ELR (cell line): ENCODE measurements around the gene ARHGAP26.

Experiments
- DNase-seq: peaks from one replicate; pipeline ENCODE4 v3.0.0-alpha.2; 2015; ENCODE audit warnings: low read depth

The ARHGAP26 gene

GRCh38 chr5:142847898-142848790 is 78.0 kb downstream of the ARHGAP26 start:
- no peak for DNase-seq

- DNase-seq: no peak
These were observed 79.3 kb downstream of the ARHGAP26 start for GRCh38 chr5:142849466-142849865.

DNA sequence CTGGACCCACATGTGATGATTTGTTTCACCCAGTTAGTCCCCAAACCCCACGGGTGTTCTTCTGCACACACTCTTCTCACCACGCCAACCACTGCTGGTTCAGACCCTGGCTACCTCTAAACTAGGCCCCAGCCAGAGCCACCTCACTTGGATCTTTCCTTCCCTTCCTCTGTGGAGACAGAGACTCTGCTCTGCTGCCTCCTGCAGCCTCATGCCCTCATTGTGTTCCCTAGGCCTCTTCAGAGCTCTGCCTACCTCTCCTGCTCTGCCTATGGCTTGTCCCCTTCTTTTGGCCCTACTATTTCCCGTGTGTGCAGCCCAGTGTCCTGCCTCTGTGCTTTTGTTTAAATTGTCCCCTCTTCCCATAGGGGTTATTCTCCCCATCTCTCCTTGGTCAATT is 79.7 kb downstream of the ARHGAP26 start:
- DNase-seq: no peak

GRCh38 chr5:142851731-142852130 is 81.6 kb downstream of the ARHGAP26 start:
- DNase-seq: no peak

GRCh38 chr5:142852416-142853198 is 82.4 kb downstream of the ARHGAP26 start:
- DNase-seq: no peak

DNA sequence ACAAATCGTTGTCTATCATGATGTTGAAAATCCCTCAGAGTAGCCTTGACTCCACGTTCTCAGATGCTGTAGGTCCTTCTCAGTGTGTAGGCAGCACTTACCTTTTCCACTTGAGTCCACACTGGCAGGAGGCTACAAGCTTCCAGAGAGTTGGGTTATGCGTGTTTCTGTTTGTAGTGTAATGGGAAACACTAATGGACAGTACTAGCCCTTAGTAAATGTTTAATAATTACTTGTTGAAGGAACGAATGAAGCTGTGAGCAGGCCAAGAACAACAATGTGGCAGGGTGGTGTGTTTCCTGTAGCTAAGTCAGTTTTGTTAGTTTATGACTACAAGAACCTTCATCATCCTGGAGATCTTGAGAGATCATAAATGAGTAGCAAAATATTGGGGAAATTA is 83.5 kb downstream of the ARHGAP26 start:
- no peak for DNase-seq

- no peak for DNase-seq
These were observed 86.1 kb downstream of the ARHGAP26 start for GRCh38 chr5:142856269-142856782.

DNA sequence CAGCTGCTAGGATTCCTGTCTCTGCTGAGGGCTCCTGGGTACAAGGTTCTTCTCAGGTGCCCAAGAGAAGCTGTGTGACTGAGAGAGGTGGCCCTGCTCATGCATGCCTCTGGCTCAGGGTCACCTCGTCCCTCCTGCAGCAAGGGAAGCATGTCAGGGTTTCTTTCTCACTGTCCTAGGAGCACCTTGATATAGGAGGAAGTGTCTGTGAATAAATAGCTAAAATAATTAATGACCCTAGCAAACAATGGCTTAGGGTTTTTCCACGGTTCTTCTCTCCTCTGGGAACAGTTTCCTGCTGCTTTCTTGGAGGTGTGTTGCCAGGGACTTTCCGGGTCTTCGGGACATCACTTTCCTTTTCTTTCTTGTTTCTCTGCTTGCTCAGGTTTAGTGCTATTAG is 87.2 kb downstream of the ARHGAP26 start:
- DNase-seq: no peak

- no peak for DNase-seq
These were observed 88.9 kb downstream of the ARHGAP26 start for GRCh38 chr5:142859037-142859436.

DNA sequence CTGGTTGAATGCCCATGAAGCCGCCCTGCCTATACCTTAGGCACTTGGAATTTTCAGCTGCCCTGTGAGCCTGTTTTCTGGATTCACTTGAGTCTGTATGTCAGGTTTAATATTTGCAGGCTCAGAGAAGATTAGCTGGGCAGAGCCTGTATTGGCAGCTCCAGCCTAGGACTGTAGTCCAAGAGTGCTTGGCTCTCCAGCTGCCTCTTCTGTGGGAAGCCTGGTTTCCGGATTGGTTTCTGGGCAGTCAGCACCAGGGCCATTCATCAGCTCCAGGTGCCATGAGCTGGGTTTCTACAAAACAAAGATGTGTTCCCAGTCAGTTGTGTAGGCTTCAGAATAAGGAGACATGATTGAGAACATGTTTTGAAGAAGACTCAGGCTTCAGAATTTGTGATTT is 90.1 kb downstream of the ARHGAP26 start:
- no peak for DNase-seq

DNA sequence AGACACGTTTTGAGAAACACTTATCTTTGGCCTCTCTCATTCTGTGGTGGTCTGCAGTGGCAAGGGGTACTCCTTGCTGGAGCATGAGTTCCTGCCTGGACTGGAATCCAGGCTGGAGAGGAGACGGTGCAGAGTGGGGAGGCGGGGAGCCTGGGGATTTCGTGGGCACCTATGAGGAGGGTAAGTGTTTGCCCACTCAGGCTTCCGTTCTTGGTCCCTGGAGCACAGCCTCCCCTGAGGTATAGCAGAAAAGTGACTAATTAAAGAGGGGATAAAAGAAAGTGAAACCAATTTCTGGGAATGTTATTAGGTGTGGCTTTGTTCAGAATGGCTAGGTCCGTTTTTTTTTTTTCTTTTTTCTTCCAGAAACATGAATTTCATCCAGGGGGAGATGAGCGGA is 90.8 kb downstream of the ARHGAP26 start:
- DNase-seq: no peak

DNA sequence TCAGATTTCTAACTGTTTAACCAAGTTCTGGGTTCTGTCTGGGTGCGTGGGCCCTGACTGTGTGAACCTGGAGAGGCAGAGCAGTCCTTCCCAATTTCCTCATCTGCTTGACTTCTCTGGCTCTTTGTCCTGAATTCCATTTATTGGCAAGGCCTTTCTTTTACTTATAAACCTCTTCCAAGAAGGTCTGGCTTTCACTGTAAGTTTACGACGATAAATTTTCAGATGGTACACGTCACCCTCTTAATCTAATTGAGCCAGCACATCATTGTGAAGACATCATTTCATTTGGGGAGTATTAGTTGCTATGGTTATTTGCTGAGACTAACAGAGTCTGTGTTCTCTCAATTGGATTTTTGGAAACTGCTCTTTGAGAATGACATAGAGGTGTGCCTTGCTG is 92.4 kb downstream of the ARHGAP26 start:
- DNase-seq: no peak

- DNase-seq: no peak
These were observed 93.7 kb downstream of the ARHGAP26 start for GRCh38 chr5:142863856-142864255.

DNA sequence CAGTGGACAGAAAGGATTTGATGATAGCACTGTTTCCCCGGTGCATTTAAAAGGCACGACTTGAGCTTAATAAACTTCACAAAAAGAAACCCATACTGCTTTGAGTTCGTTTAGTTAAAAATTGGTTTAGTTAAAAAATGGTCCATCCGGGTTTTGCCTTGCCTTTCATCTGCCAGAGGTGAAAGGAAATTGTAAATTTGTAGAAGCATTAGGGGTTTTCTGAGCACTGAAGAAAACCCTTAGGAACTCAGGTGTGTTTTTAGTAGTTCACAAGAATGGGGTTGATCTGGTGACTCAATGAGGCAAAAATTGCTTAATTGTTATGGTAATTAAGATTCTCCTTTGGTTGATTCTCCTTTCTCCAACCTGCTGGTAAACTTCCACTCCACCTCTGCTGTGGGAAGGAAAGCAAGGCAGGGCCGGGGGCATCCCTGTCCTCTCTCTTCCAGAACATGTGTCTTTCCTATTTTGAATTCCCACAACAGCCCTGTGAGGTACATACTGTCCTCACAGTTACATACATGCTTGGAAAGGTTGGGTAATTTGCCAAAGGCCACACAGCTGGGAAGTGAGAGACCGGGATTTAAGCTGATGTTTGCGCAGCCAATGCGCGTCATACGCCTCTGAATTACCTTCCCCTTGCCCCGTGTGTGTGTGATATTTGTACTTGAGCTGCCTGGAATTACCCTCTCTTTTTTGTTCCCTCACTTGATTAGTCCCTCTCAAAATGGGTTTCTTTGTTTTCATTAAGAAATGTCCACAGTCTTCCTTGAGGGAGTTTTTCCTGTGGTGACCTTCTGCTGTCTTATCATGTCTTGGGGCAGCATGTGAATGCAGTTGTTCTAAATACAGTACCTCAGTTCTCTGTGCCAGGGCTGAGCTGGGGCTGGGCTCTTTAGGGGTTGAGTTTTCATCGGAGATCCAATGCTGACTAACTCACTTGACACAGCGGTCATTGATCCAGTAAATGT is 94.4 kb downstream of the ARHGAP26 start:
- DNase-seq: no peak

DNA sequence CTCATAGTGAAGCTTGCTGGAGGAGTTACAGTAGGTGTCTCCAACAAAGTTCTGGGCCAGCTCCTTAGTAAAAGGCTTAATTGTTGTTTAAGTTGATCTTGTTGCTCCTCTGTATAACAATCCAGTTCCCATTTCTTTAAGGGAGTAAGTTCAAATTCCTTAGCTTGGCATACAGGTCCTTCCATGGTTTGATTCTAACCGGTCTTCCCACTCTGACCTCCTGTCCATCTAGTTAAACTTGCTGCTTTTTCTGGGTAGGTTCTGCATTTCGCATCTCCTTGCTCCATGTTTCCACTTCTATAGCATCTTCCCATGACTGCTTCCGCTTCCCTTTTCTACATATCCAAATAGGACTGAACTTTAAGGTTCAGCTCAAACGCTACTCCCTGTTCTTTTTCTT is 95.5 kb downstream of the ARHGAP26 start:
- DNase-seq: no peak

DNA sequence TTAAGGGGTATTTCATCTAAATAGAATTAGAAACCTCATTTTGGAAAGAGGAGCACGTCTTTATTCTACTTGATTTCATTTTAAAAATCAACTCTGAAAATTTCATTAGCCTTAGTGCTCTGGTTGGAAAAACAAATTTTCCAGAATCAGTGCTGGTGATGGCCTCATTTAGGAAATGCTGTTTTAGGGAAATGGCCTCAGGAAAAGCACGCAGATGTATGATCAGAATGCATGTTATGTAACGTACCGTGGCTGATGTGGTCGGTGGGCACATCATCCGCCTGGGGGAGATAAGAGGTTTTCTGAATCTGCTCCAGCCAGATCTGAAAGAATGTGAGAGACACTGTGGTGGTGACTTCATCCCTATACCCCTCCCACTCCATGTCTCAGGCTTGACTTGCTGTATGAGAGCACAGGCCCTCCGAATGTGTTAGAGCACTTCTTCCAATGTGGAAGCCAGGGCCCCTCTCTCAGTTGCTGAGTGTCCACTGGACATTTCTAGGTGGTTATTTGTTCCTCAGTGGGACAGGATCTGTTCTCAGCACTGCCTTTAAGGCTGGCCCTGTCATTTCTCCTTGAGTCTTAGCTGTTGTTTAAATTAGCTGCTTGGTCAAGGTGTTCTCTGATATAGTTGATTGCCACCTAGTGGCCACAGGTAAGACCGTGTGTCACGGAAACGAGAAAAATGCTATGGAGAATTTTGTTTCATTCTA is 96.5 kb downstream of the ARHGAP26 start:
- peak; percentile 79 for DNase-seq

GRCh38 chr5:142869886-142870285 is 99.7 kb downstream of the ARHGAP26 start:
- DNase-seq: no peak

- no peak for DNase-seq
These were observed 100.6 kb downstream of the ARHGAP26 start for GRCh38 chr5:142870532-142871362.

GRCh38 chr5:142871363-142872193 is 101.4 kb downstream of the ARHGAP26 start:
- DNase-seq: peak; percentile 34
